ENCODE results near the gene ARHGEF38.
A peak's percentile ranks its signal among the peaks of the same experiment; 100 is the strongest.

Gene ARHGEF38

DNA sequence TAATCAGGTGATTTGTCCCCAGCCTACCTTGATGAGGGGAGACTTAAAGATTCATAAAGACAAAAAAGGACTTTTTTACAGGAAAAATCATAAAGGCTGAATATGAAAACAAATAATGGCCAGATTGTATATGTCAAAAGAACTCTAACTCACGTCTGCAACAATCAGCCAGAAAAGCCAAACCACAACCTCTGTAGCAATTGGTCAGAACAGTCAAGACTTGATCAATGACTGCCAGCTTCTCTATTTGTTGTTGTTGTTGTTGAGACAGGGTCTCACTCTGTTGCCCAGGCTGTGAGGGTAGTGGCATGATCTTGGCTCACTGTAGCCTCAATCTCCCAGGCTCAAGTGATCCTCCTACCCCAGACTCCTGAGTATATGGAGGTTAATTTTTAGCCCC, 42.7 kb upstream of the ARHGEF38 start:
- Histone ChIP-seq H2AFZ (ENCODE audit: insufficient read depth, low read length, poor library complexity) (no peak overlapping the region), H3K4me3 (ENCODE audit: low read depth, low read length) (no peak overlapping the region), H2AK5ac (ENCODE audit: low read length) (no peak overlapping the region), H4K8ac (ENCODE audit: low read depth, low read length) (no peak overlapping the region), H3K79me2 (ENCODE audit: control insufficient read depth, insufficient read depth, low read length, poor library complexity) (no peaks in the 10 kb centered on the region), H3K27me3 (ENCODE audit: insufficient read depth, low read length) (no peaks in the 10 kb centered on the region), H2BK120ac (ENCODE audit: insufficient read depth, low read length, poor library complexity) (no peak overlapping the region), H4K91ac (ENCODE audit: low read depth, low read length) (no peak overlapping the region), H3K27ac (ENCODE audit: low read depth, low read length) (no peak overlapping the region), H3K23ac (ENCODE audit: low read length) (no peak overlapping the region), H3K14ac (ENCODE audit: low read length) (no peak overlapping the region), H4K12ac (ENCODE audit: low read depth, low read length) (no peak overlapping the region), H3K4ac (ENCODE audit: low read depth, low read length) (no peak overlapping the region), H2BK12ac (ENCODE audit: low read length) (no peak overlapping the region), H3K79me1 (ENCODE audit: low read length) (no peaks in the 10 kb centered on the region), H3K4me2 (ENCODE audit: low read length) (no peak overlapping the region), H3K9ac (ENCODE audit: low read length) (no peak overlapping the region), H2BK5ac (ENCODE audit: low read depth, low read length, poor library complexity) (no peak overlapping the region), H3K18ac (ENCODE audit: low read length) (no peak overlapping the region), H3K4me1 (ENCODE audit: control insufficient read depth in 1 of 2, insufficient read depth in 2 of 2, low read length in 2 of 2) (no peaks in the 10 kb centered on the region), H3K9me3 (ENCODE audit: insufficient read depth, low read depth, low read length) (no peaks in the 10 kb centered on the region), H3K36me3 (ENCODE audit: control insufficient read depth in 1 of 2, insufficient read depth in 2 of 2, low read length in 2 of 2) (no peaks in the 10 kb centered on the region)
- no CpG with 5 or more reads among the region's 1 CpG for WGBS (ENCODE audit: extremely low coverage, insufficient coverage, insufficient read length)
- no peak for DNase-seq

DNA sequence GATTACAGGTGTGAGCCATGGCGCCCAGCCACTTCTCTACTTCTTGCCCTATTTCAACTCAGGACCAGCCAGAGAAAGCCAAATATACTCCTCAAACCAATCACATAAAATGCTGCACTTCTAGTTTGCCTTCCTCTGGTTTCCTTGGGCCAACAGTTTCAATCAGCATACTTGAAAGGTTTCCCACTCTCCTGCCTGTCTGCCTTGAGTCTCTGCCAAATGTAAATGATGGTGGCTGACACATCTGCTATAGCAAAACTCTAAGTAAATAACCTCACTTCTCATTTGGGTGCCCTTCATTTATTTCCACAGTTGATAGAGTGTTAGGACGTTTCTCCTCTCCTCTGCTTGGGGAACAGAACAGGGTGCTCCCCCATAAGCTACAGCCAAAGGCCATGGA, 42.2 kb upstream of the ARHGEF38 start:
- no peaks in the 10 kb centered on the region for H3K9me3 ChIP-seq (ENCODE audit: insufficient read depth, low read depth, low read length)

DNA sequence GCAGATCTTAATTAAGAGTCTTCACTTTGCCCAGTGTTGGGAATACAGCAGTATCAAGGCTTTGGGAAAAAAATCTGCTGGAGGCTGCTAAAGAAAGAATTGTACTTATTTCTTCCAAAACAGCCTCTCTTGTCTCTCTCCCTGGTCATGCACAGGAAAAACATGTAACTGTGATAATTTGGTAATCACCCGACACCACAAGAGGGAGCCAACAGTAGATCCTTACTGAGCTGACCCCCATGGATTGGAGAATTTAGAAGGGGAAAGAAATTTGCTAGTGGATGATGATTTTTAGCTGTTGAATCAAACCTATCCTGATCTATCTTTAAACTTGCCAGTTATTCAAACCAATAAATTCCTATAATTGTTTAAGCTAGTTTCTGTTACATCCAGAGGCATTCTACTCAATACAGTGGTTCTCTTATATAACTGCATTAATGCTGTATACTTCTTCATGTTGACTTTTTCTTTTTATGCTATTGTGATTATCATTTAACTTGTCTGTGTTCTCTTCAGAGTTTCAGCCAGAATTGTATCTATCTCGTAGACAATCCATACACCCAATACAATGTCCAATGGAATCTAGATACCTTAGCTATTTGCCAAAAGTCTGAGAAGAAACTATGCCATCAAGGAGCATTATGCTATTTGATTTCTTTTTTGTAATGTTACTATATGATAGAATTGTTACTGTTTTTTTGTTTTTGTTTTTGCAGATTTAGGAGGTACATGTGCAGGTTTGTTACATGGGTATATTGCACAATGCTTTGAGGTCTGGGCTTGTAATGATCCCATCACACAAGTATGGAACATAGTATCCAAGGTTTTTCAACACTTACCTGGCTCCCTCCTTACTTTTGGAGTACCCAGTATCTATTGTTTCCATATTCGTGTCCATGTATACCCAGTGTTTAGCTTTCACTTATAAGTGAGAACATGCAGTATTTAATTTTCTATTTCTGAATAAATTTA, 31.3 kb upstream of the ARHGEF38 start:
- H3K9ac ChIP-seq (ENCODE audit: low read length), result no peak overlapping the region

More for the DNA sequence above, 42.2 kb upstream of the ARHGEF38 start:
- no peaks in the 10 kb centered on the region for H3K4me1 ChIP-seq (ENCODE audit: control insufficient read depth in 1 of 2, insufficient read depth in 2 of 2, low read length in 2 of 2)
- no peak overlapping the region for H3K18ac ChIP-seq (ENCODE audit: low read length)
- no CpG with 5 or more reads among the region's 2 CpGs for WGBS (ENCODE audit: extremely low coverage, insufficient coverage, insufficient read length)
- H3K9ac ChIP-seq (ENCODE audit: low read length), result no peak overlapping the region
- no peak overlapping the region for H2BK5ac ChIP-seq (ENCODE audit: low read depth, low read length, poor library complexity)
- no peak overlapping the region for H2AK5ac ChIP-seq (ENCODE audit: low read length)
- H2BK120ac ChIP-seq (ENCODE audit: insufficient read depth, low read length, poor library complexity), result no peak overlapping the region
- H3K79me1 ChIP-seq (ENCODE audit: low read length), result no peaks in the 10 kb centered on the region
- no peak overlapping the region for H3K4me2 ChIP-seq (ENCODE audit: low read length)
- H3K27me3 ChIP-seq (ENCODE audit: insufficient read depth, low read length), result no peaks in the 10 kb centered on the region
- H4K12ac ChIP-seq (ENCODE audit: low read depth, low read length), result no peak overlapping the region
- H3K4ac ChIP-seq (ENCODE audit: low read depth, low read length), result no peak overlapping the region
- no peak overlapping the region for H2AFZ ChIP-seq (ENCODE audit: insufficient read depth, low read length, poor library complexity)
- no peak for DNase-seq
- no peak overlapping the region for H4K91ac ChIP-seq (ENCODE audit: low read depth, low read length)
- no peak overlapping the region for H3K23ac ChIP-seq (ENCODE audit: low read length)
- H3K79me2 ChIP-seq (ENCODE audit: control insufficient read depth, insufficient read depth, low read length, poor library complexity), result no peaks in the 10 kb centered on the region
- H3K4me3 ChIP-seq (ENCODE audit: low read depth, low read length), result no peak overlapping the region
- H4K8ac ChIP-seq (ENCODE audit: low read depth, low read length), result no peak overlapping the region
- no peak overlapping the region for H2BK12ac ChIP-seq (ENCODE audit: low read length)
- H3K14ac ChIP-seq (ENCODE audit: low read length), result no peak overlapping the region
- H3K36me3 ChIP-seq (ENCODE audit: control insufficient read depth in 1 of 2, insufficient read depth in 2 of 2, low read length in 2 of 2), result no peaks in the 10 kb centered on the region
- H3K27ac ChIP-seq (ENCODE audit: low read depth, low read length), result no peak overlapping the region

DNA sequence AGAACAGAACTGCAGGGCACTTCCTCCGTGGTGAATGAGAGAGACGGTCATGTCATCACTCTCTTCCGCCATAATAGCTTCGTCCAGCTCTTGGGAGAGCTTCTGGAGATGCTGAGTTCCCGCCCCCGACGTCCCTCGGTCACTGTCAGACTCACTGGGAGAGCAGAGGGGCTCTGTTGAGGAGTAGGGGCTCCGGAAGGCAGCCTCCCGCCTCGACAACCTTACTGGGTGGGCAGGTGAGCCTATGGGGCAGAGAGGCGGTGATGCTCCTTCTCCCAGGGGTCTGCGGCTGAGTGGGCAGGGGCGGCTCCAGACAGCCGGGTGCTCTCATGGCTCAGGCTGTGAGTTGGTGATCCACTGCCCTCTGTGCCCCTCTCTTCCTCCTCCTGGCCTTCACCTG, 25.8 kb upstream of the ARHGEF38 start:
- Histone ChIP-seq H3K79me2 (ENCODE audit: control insufficient read depth, insufficient read depth, low read length, poor library complexity) (no peaks in the 10 kb centered on the region), H2BK120ac (ENCODE audit: insufficient read depth, low read length, poor library complexity) (no peak overlapping the region), H3K4me3 (ENCODE audit: low read depth, low read length) (peak overlapping the region; percentile 11), H3K79me1 (ENCODE audit: low read length) (no peaks in the 10 kb centered on the region), H3K4me2 (ENCODE audit: low read length) (no peak overlapping the region), H3K27me3 (ENCODE audit: insufficient read depth, low read length) (no peaks in the 10 kb centered on the region), H2BK5ac (ENCODE audit: low read depth, low read length, poor library complexity) (no peak overlapping the region), H3K14ac (ENCODE audit: low read length) (no peak overlapping the region), H2AFZ (ENCODE audit: insufficient read depth, low read length, poor library complexity) (no peak overlapping the region), H4K12ac (ENCODE audit: low read depth, low read length) (no peak overlapping the region), H2AK5ac (ENCODE audit: low read length) (no peak overlapping the region), H3K4ac (ENCODE audit: low read depth, low read length) (no peak overlapping the region), H4K91ac (ENCODE audit: low read depth, low read length) (no peak overlapping the region), H3K27ac (ENCODE audit: low read depth, low read length) (no peak overlapping the region), H3K23ac (ENCODE audit: low read length) (no peak overlapping the region), H3K18ac (ENCODE audit: low read length) (no peak overlapping the region), H3K9me3 (ENCODE audit: insufficient read depth, low read depth, low read length) (no peaks in the 10 kb centered on the region), H3K36me3 (ENCODE audit: control insufficient read depth in 1 of 2, insufficient read depth in 2 of 2, low read length in 2 of 2) (no peaks in the 10 kb centered on the region), H2BK12ac (ENCODE audit: low read length) (no peak overlapping the region), H3K9ac (ENCODE audit: low read length) (no peak overlapping the region), H3K4me1 (ENCODE audit: control insufficient read depth in 1 of 2, insufficient read depth in 2 of 2, low read length in 2 of 2) (no peaks in the 10 kb centered on the region), H4K8ac (ENCODE audit: low read depth, low read length) (no peak overlapping the region)
- WGBS (ENCODE audit: extremely low coverage, insufficient coverage, insufficient read length), result no CpG with 5 or more reads among the region's 15 CpGs
- DNase-seq, result no peak

More for the DNA sequence above, 31.3 kb upstream of the ARHGEF38 start:
- H3K9me3 ChIP-seq (ENCODE audit: insufficient read depth, low read depth, low read length), result no peaks in the 10 kb centered on the region
- no peak overlapping the region for H3K23ac ChIP-seq (ENCODE audit: low read length)
- no peaks in the 10 kb centered on the region for H3K27me3 ChIP-seq (ENCODE audit: insufficient read depth, low read length)
- H4K12ac ChIP-seq (ENCODE audit: low read depth, low read length), result no peak overlapping the region
- no peak overlapping the region for H2BK5ac ChIP-seq (ENCODE audit: low read depth, low read length, poor library complexity)
- H3K4ac ChIP-seq (ENCODE audit: low read depth, low read length), result no peak overlapping the region
- H3K4me2 ChIP-seq (ENCODE audit: low read length), result no peak overlapping the region
- no peak overlapping the region for H2AK5ac ChIP-seq (ENCODE audit: low read length)
- no CpG with 5 or more reads among the region's 3 CpGs for WGBS (ENCODE audit: extremely low coverage, insufficient coverage, insufficient read length)
- no peak overlapping the region for H2AFZ ChIP-seq (ENCODE audit: insufficient read depth, low read length, poor library complexity)
- H3K79me2 ChIP-seq (ENCODE audit: control insufficient read depth, insufficient read depth, low read length, poor library complexity), result no peaks in the 10 kb centered on the region
- H3K36me3 ChIP-seq (ENCODE audit: control insufficient read depth in 1 of 2, insufficient read depth in 2 of 2, low read length in 2 of 2), result no peaks in the 10 kb centered on the region
- no peaks in the 10 kb centered on the region for H3K79me1 ChIP-seq (ENCODE audit: low read length)
- no peak overlapping the region for H2BK12ac ChIP-seq (ENCODE audit: low read length)
- no peak overlapping the region for H3K4me3 ChIP-seq (ENCODE audit: low read depth, low read length)
- H3K4me1 ChIP-seq (ENCODE audit: control insufficient read depth in 1 of 2, insufficient read depth in 2 of 2, low read length in 2 of 2), result no peaks in the 10 kb centered on the region
- H3K14ac ChIP-seq (ENCODE audit: low read length), result no peak overlapping the region
- no peak overlapping the region for H3K18ac ChIP-seq (ENCODE audit: low read length)
- H4K91ac ChIP-seq (ENCODE audit: low read depth, low read length), result no peak overlapping the region
- H3K27ac ChIP-seq (ENCODE audit: low read depth, low read length), result no peak overlapping the region
- no peak overlapping the region for H4K8ac ChIP-seq (ENCODE audit: low read depth, low read length)
- H2BK120ac ChIP-seq (ENCODE audit: insufficient read depth, low read length, poor library complexity), result no peak overlapping the region
- DNase-seq, result peak; percentile 22 to 73
